H1 (cell line): ENCODE data around the gene COL5A1. TPM values are rescaled to one million over a fixed set of nuclear protein-coding genes. Genes with fewer than 3 reads are reported as not detected.

Source experiments
- CTCF ChIA-PET: fragments of 300-600 bp; sonication (Branson Sonifier 250); formaldehyde crosslinking; loops from one replicate; lab custom pipeline; 2021; ENCODE audit not compliant: partially characterized antibody; lab: Charles Lee
- POLR2A ChIA-PET: fragments of 300-600 bp; sonication (Branson Sonifier 250); formaldehyde crosslinking; loops from one replicate; lab custom pipeline; 2021; ENCODE audit warnings: inconsistent platforms; ENCODE audit not compliant: partially characterized antibody; lab: Charles Lee
- DNase-seq, 2 experiments: peaks; one replicate each; pipeline versions ENCODE4 v3.0.0 to v3.0.0-alpha.2; 2010 to 2022; ENCODE audit warnings: low spot score in 2 of 2, low read depth in 1 of 2, mixed read lengths in 1 of 2
- FAIRE-seq: peaks from 2 replicates; lab custom pipeline; 2011; peaks lifted over from hg19 to GRCh38; lab: Jason Lieb, UNC
- H2AFZ ChIP-seq: 2 replicates; pipeline ENCODE4 v1.8.1; 2012; ENCODE audit warnings: low read length, inconsistent platforms
- H2AK5ac ChIP-seq: 2 replicates; pipeline ENCODE4 v1.6.1; 2013; ENCODE audit warnings: low read depth, low read length
- H2BK120ac ChIP-seq: replicated peaks from 2 replicates; pipeline ENCODE3; 2013; ENCODE audit warnings: low read depth, low read length, inconsistent platforms
- H2BK12ac ChIP-seq: 2 replicates; pipeline ENCODE4 v1.6.1; 2013; ENCODE audit warnings: low read depth, low read length
- H2BK15ac ChIP-seq: 2 replicates; pipeline ENCODE4 v1.6.1; 2013; ENCODE audit warnings: low read length
- H2BK20ac ChIP-seq: 2 replicates; pipeline ENCODE4 v1.6.1; 2013; ENCODE audit warnings: low read length
- H2BK5ac ChIP-seq: 2 replicates; pipeline ENCODE4 v1.6.1; 2013; ENCODE audit warnings: low read depth, low read length
- H3K14ac ChIP-seq: 2 replicates; pipeline ENCODE4 v1.6.1; 2013; ENCODE audit warnings: inconsistent platforms; ENCODE audit not compliant: insufficient read length
- H3K18ac ChIP-seq: 2 replicates; pipeline ENCODE4 v1.6.1; 2013; ENCODE audit warnings: low read length; ENCODE audit errors: extremely low read depth
- H3K23ac ChIP-seq: 2 replicates; pipeline ENCODE4 v1.6.1; 2013; ENCODE audit warnings: inconsistent platforms; ENCODE audit not compliant: insufficient read length
- H3K23me2 ChIP-seq: 2 replicates; pipeline ENCODE4 v1.6.1; 2013; ENCODE audit warnings: low read depth, low read length
- H3K27ac ChIP-seq: 2 replicates; pipeline ENCODE4 v1.6.1; 2011; ENCODE audit warnings: low read depth, low read length, inconsistent platforms
- H3K27me3 ChIP-seq, 4 experiments: replicated peaks in 1 of 4; 1 replicate in 1 of 4; 2 replicates in 3 of 4; pipeline versions ENCODE4 v1.6.1 to v1.8.1; 2011 to 2013; ENCODE audit warnings: low read length in 3 of 4, mild to moderate bottlenecking in 3 of 4, inconsistent platforms in 2 of 4, mixed read lengths in 2 of 4, moderate library complexity in 1 of 4; ENCODE audit not compliant: control insufficient read depth in 3 of 4, insufficient read depth in 3 of 4; ENCODE audit errors: extremely low read depth in 1 of 4
- H3K36me3 ChIP-seq, 4 experiments: 2 replicates each; pipeline versions ENCODE4 v1.6.1 to v1.8.1; 2011 to 2013; ENCODE audit warnings: mild to moderate bottlenecking in 4 of 4, low read length in 3 of 4, moderate library complexity in 2 of 4, control low read depth in 1 of 4, inconsistent platforms in 1 of 4; ENCODE audit not compliant: insufficient read depth in 4 of 4, control insufficient read depth in 2 of 4
- H3K4ac ChIP-seq: replicated peaks from 2 replicates; pipeline ENCODE3; 2013; ENCODE audit warnings: low read length, low read depth, mixed read lengths, inconsistent platforms; ENCODE audit not compliant: insufficient read length
- H3K4me1 ChIP-seq, 4 experiments: replicated peaks in 1 of 4; 1 replicate in 1 of 4; 2 replicates in 3 of 4; pipeline versions ENCODE4 v1.6.1 to v1.8.1; 2011 to 2013; ENCODE audit warnings: low read length in 3 of 4, inconsistent platforms in 2 of 4, mixed read lengths in 1 of 4; ENCODE audit not compliant: insufficient read depth in 4 of 4, control insufficient read depth in 3 of 4
- H3K4me2 ChIP-seq, 2 experiments: 2 replicates each; pipeline versions ENCODE4 v1.6.1 to v1.8.1; 2011 to 2013; ENCODE audit warnings: low read depth in 2 of 2, low read length in 2 of 2, control low read depth in 1 of 2, inconsistent platforms in 1 of 2, mild to moderate bottlenecking in 1 of 2; ENCODE audit not compliant: insufficient read depth in 1 of 2
- H3K4me3 ChIP-seq, 4 experiments: fragments of 200-600, 300-600 bp in 1 of 4; sonication (generic), shearing (Covaris generic), sonication (Bioruptor Twin) in 1 of 4; 2 replicates each; pipeline versions ENCODE4 v1.5.1 to v1.8.1; 2011 to 2016; ENCODE audit warnings: low read length in 4 of 4, low read depth in 3 of 4, control low read depth in 2 of 4, inconsistent platforms in 2 of 4, mild to moderate bottlenecking in 2 of 4, mixed read lengths in 1 of 4, moderate library complexity in 1 of 4; ENCODE audit not compliant: insufficient read depth in 2 of 4; ENCODE audit errors: extremely low read depth in 1 of 4
- H3K56ac ChIP-seq: replicated peaks from 2 replicates; pipeline ENCODE3; 2013; ENCODE audit warnings: low read depth, mild to moderate bottlenecking, mixed read lengths, low read length, inconsistent platforms; ENCODE audit not compliant: insufficient read length
- H3K79me1 ChIP-seq: 2 replicates; pipeline ENCODE4 v1.6.1; 2013; ENCODE audit warnings: low read depth, low read length, control low read depth
- H3K79me2 ChIP-seq, 2 experiments: 2 replicates each; pipeline versions ENCODE4 v1.6.1 to v1.8.1; 2012 to 2013; ENCODE audit warnings: low read length in 2 of 2, mild to moderate bottlenecking in 2 of 2, inconsistent platforms in 1 of 2; ENCODE audit not compliant: insufficient read depth in 2 of 2, control insufficient read depth in 1 of 2
- H3K9ac ChIP-seq, 4 experiments: replicated peaks in 1 of 4; 1 replicate in 1 of 4; 2 replicates in 3 of 4; pipeline versions ENCODE4 v1.6.1 to v1.8.1; 2011 to 2013; ENCODE audit warnings: low read depth in 3 of 4, low read length in 3 of 4, control low read depth in 2 of 4, mild to moderate bottlenecking in 2 of 4, moderate library complexity in 2 of 4, inconsistent platforms in 1 of 4; ENCODE audit errors: extremely low read depth in 1 of 4
- H3K9me3 ChIP-seq, 2 experiments: 2 replicates each; pipeline versions ENCODE4 v1.6.1 to v1.8.1; 2012 to 2013; ENCODE audit warnings: mild to moderate bottlenecking in 2 of 2, moderate library complexity in 2 of 2, control low read depth in 1 of 2, inconsistent platforms in 1 of 2, low read depth in 1 of 2, low read length in 1 of 2, mixed read lengths in 1 of 2; ENCODE audit not compliant: insufficient read depth in 2 of 2
- H4K20me1 ChIP-seq, 2 experiments: replicated peaks in 1 of 2; 2 replicates each; pipeline versions ENCODE3 to v1.8.1; 2011 to 2013; ENCODE audit warnings: inconsistent platforms in 2 of 2, low read length in 2 of 2, mild to moderate bottlenecking in 1 of 2; ENCODE audit not compliant: insufficient read depth in 2 of 2, control insufficient read depth in 1 of 2
- H4K5ac ChIP-seq: 2 replicates; pipeline ENCODE4 v1.6.1; 2013; ENCODE audit warnings: low read length, low read depth, mixed read lengths, inconsistent platforms; ENCODE audit not compliant: insufficient read length
- H4K8ac ChIP-seq: 2 replicates; pipeline ENCODE4 v1.8.0; 2013; ENCODE audit warnings: mild to moderate bottlenecking, moderate library complexity, low read length, inconsistent platforms; ENCODE audit not compliant: insufficient read depth; ENCODE audit errors: extremely low read depth
- H4K91ac ChIP-seq: replicated peaks from 2 replicates; pipeline ENCODE3; 2013; ENCODE audit warnings: low read length, mixed read lengths, inconsistent platforms; ENCODE audit not compliant: insufficient read length
- CREB1 ChIP-seq: IDR thresholded peaks from 2 replicates; pipeline ENCODE4 v1.6.1; 2012; ENCODE audit warnings: inconsistent platforms
- GABPA ChIP-seq: IDR thresholded peaks from 2 replicates; pipeline ENCODE4 v1.6.1; 2011; ENCODE audit warnings: mild to moderate bottlenecking, low read length, moderate library complexity, borderline replicate concordance; ENCODE audit not compliant: insufficient read depth
- MAX ChIP-seq: IDR thresholded peaks from 2 replicates; pipeline ENCODE4 v1.6.1; 2012; ENCODE audit warnings: inconsistent platforms
- POU5F1 ChIP-seq: IDR thresholded peaks from 2 replicates; pipeline ENCODE4 v1.6.1; 2011; ENCODE audit warnings: low read depth, mild to moderate bottlenecking, low read length, moderate library complexity
- RAD21 ChIP-seq, 2 experiments: IDR thresholded peaks in 1 of 2; conservative IDR thresholded peaks in 1 of 2; 2 replicates each; pipeline ENCODE4 v1.6.1; 2011; ENCODE audit warnings: low read depth in 2 of 2, low read length in 2 of 2, improper control_type of control experiment in 1 of 2, inconsistent platforms in 1 of 2, mild to moderate bottlenecking in 1 of 2, moderate library complexity in 1 of 2
- RFX5 ChIP-seq: IDR thresholded peaks from 2 replicates; pipeline ENCODE4 v1.6.1; 2011; ENCODE audit warnings: low read depth, low read length, improper control_type of control experiment, borderline replicate concordance
- RXRA ChIP-seq: IDR thresholded peaks from 2 replicates; pipeline ENCODE4 v1.6.1; 2011; ENCODE audit warnings: low read depth, mild to moderate bottlenecking, low read length, moderate library complexity; ENCODE audit not compliant: insufficient read depth
- SAP30 ChIP-seq: fragments of 300-600 bp; sonication (generic); IDR thresholded peaks from 2 replicates; pipeline ENCODE4 v1.7.1; 2012; ENCODE audit warnings: low read length, moderate library complexity, mild to moderate bottlenecking, inconsistent platforms; ENCODE audit not compliant: insufficient read depth, insufficient replicate concordance
- SIRT6 ChIP-seq: IDR thresholded peaks from one replicate; pipeline ENCODE4 v1.7.1; 2012; ENCODE audit warnings: low read length, inconsistent platforms
- SIX5 ChIP-seq: IDR thresholded peaks from 2 replicates; pipeline ENCODE4 v1.6.1; 2011; ENCODE audit warnings: mild to moderate bottlenecking, low read depth, low read length
- TEAD4 ChIP-seq: IDR thresholded peaks from 2 replicates; pipeline ENCODE4 v1.6.1; 2012; ENCODE audit warnings: low read depth, low read length, inconsistent platforms, mixed read lengths
- WGBS, 2 experiments: shearing (Covaris generic) in 1 of 2; methylation state at CpG; one replicate each; pipeline versions ENCODE4 v1.1.6 to v1.1.7; 2013 to 2015; ENCODE audit warnings: low lambda C conversion rate in 2 of 2, mixed read lengths in 2 of 2, inconsistent platforms in 1 of 2, low coverage in 1 of 2, missing lambda C conversion rate in 1 of 2; ENCODE audit not compliant: insufficient replicate concordance in 2 of 2, insufficient coverage in 1 of 2, insufficient read length in 1 of 2; ENCODE audit errors: extremely low coverage in 1 of 2, missing lambda C conversion rate in 1 of 2; 5-methylcytosine and 5-hydroxymethylcytosine counted together
- polyA plus RNA-seq, 7 experiments: library from polyadenylated mRNA; depleted of rRNA in 3 of 7; stranded (reverse) in 5 of 7; unstranded in 2 of 7; fragments of >200 nt in 5 of 7; fragments of 200-250 nt in 2 of 7; gene quantifications; 1 replicate in 5 of 7; 2 replicates in 1 of 7; 4 replicates in 1 of 7; pipeline versions ENCODE4 v1.2.1 to v1.2.3, GENCODE V29; 2011 to 2013; ENCODE audit warnings: missing spikeins in 2 of 7, mixed read lengths in 2 of 7
- total RNA-seq: library from RNA; stranded (reverse); fragmentation: NEBNext Ultra II Directional; extraction: Animal tissue kit (Norgen Biotek cat#: 25700); gene quantifications from 2 replicates; pipeline ENCODE4 v1.2.1, GENCODE V29; 2021

COL5A1 gene
- total and polyA plus RNA-seq, 2 of the 8 experiments (the other 6 are each of a cell fraction or from before 2014, with no cell fraction given), result 3.8 to 12.0 TPM

- no peak overlapping the region for H3K27ac ChIP-seq
- no peak overlapping the region for H2BK15ac ChIP-seq
- H3K27me3 ChIP-seq, result no peaks in the 10 kb centered on the region
- CTCF ChIA-PET, result interaction anchor here (1.7 kb wide), 1 partner anchor 298 kb away, joined by 3 read pairs; no protein-coding TSS in a partner anchor
- H3K9me3 ChIP-seq, result peaks cover 0 to 4% of the 10 kb centered on the region in 2 experiments; a peak in 2 of 4 replicates
- H3K4ac ChIP-seq, result no peak overlapping the region
- 94% methylated on average over 10 of the region's 10 CpGs; no CpG with 5 or more reads in 1 of the 2 experiments for whole genome bisulfite sequencing, 2 experiments
- TF ChIP-seq TEAD4 (no peak), SAP30 (no peak), MAX (no peak), RFX5 (no peak), RXRA (no peak), CREB1 (no peak), GABPA (no peak), SIX5 (no peak), SIRT6 (no peak), POU5F1 (no peak), RAD21 (IDR thresholded peaks at IDR 0.05 in 1 of 2, conservative IDR thresholded peaks at IDR 0.05 in 1 of 2; ENCODE audit: low read depth in 2 of 2, low read length in 2 of 2) (no peak)
- TF ChIP-seq, all 59 proteins: peak for 0
- POLR2A ChIA-PET, result no interaction called here
- Histone ChIP-seq H3K23me2 (peaks cover 15% of the 10 kb centered on the region; the same call in 1 of the 2 replicates), H3K79me2 (no peaks in the 10 kb centered on the region), H3K56ac (no peak overlapping the region), H3K4me1 (no peaks in the 10 kb centered on the region), H3K14ac (no peak overlapping the region), H4K91ac (no peak overlapping the region), H2BK120ac (no peak overlapping the region), H2AK5ac (no peak overlapping the region), H4K8ac (no peak overlapping the region), H2BK20ac (no peak overlapping the region), H3K79me1 (no peaks in the 10 kb centered on the region), H2BK12ac (no peak overlapping the region), H3K36me3 (no peaks in the 10 kb centered on the region), H3K23ac (no peak overlapping the region), H3K4me2 (no peak overlapping the region), H3K4me3 (no peak overlapping the region), H2AFZ (no peak overlapping the region), H4K20me1 (peaks cover 0 to 13% of the 10 kb centered on the region in 2 experiments), H4K5ac (no peak overlapping the region), H3K9ac (no peak overlapping the region), H2BK5ac (no peak overlapping the region), H3K18ac (no peak overlapping the region)
- FAIRE-seq (no peak), DNase-seq (no peak)
These were observed 114.5 kb downstream of the COL5A1 start for GRCh38 chr9:134756098-134756497.
